ENCODE results near the gene PBX2.

GRCh38 chr6:32175711-32176475 lies 14.1 kb downstream of the PBX2 start, which contains the start of gene AGPAT1:
- TF ChIP-seq, protein P1, sequence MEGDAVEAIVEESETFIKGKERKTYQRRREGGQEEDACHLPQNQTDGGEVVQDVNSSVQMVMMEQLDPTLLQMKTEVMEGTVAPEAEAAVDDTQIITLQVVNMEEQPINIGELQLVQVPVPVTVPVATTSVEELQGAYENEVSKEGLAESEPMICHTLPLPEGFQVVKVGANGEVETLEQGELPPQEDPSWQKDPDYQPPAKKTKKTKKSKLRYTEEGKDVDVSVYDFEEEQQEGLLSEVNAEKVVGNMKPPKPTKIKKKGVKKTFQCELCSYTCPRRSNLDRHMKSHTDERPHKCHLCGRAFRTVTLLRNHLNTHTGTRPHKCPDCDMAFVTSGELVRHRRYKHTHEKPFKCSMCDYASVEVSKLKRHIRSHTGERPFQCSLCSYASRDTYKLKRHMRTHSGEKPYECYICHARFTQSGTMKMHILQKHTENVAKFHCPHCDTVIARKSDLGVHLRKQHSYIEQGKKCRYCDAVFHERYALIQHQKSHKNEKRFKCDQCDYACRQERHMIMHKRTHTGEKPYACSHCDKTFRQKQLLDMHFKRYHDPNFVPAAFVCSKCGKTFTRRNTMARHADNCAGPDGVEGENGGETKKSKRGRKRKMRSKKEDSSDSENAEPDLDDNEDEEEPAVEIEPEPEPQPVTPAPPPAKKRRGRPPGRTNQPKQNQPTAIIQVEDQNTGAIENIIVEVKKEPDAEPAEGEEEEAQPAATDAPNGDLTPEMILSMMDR (conservative IDR thresholded peaks at IDR 0.05 in 1 of 2, IDR thresholded peaks at IDR 0.05 in 1 of 2; ENCODE audit: low read depth in 1 of 2, low read length in 2 of 2): no peak
- no peak for TF ChIP-seq EZH2 (IDR thresholded peaks at IDR 0.05; ENCODE audit: low read length, missing control alignments)

Measured in fibroblast of lung (primary cell).